Epithelial cell of esophagus (primary cell): ENCODE results near the gene MACROD2.

Source experiments
- DNase-seq: peaks from one replicate; pipeline ENCODE4 v3.0.0; 2010; ENCODE audit warnings: low read depth
- H3K4me3 ChIP-seq: 2 replicates; pipeline ENCODE4 v1.5.1; 2011; ENCODE audit warnings: mild to moderate bottlenecking, low read length, control low read depth
- CTCF ChIP-seq: IDR thresholded peaks from 2 replicates; pipeline ENCODE4 v1.5.1; 2011; ENCODE audit warnings: low read depth, mild to moderate bottlenecking, low read length, control low read depth, inconsistent platforms; ENCODE audit not compliant: insufficient read depth; ENCODE audit errors: missing control alignments

MACROD2 gene

GRCh38 chr20:15278041-15278440 is 1282.7 kb downstream of the MACROD2 start:
- DNase-seq, result peak; percentile 81
- no peak for TF ChIP-seq CTCF
- no peak overlapping the region for H3K4me3 ChIP-seq

GRCh38 chr20:15287329-15287728 is 1292.0 kb downstream of the MACROD2 start:
- DNase-seq, result no peak

GRCh38 chr20:15288106-15288505 is 1292.8 kb downstream of the MACROD2 start:
- DNase-seq, result no peak
- TF ChIP-seq CTCF, result no peak
- H3K4me3 ChIP-seq, result no peak overlapping the region

More at GRCh38 chr20:15287329-15287728, 1292.0 kb downstream of the MACROD2 start:
- H3K4me3 ChIP-seq, result no peak overlapping the region
- TF ChIP-seq CTCF, result no peak

- no peak overlapping the region for H3K4me3 ChIP-seq
- DNase-seq, result no peak
- TF ChIP-seq CTCF, result no peak
Observed at GRCh38 chr20:15289337-15289736, 1294.0 kb downstream of the MACROD2 start.

- no peak overlapping the region for H3K4me3 ChIP-seq
- TF ChIP-seq CTCF, result no peak
- no peak for DNase-seq
Observed at GRCh38 chr20:15292405-15292804, 1297.1 kb downstream of the MACROD2 start.

GRCh38 chr20:15296422-15296821 is 1301.1 kb downstream of the MACROD2 start:
- DNase-seq, result no peak
- H3K4me3 ChIP-seq, result no peak overlapping the region
- no peak for TF ChIP-seq CTCF

- no peak overlapping the region for H3K4me3 ChIP-seq
- DNase-seq, result peak; percentile 88
- no peak for TF ChIP-seq CTCF
Observed at GRCh38 chr20:15297059-15297875, 1302.0 kb downstream of the MACROD2 start.
